ENCODE results near the gene MOXD1.

Gene MOXD1

DNA sequence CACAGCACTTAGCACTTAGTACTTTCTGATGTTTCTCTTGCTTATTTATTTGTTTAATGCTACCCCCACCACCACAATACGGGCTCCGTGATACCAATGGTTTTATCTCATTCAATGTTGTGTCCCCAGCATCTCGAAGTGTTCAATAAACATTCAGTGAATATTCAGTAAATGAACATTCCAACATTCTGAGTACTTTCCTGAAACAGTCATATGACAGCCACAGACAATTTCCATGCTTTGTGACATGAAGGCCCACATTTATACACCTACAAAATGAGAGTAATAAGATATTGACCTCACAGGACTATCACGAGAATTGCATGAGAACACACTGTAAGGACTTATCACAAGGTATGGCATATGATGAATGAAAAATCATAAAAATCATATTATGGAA lies 10.8 kb downstream of the MOXD1 start:
- Histone ChIP-seq H3K27ac (no peak overlapping the region), H3K9me3 (no peaks in the 10 kb centered on the region), H3K36me3 (no peaks in the 10 kb centered on the region), H3K27me3 (peaks cover 8% of the 10 kb centered on the region), H3K4me3 (ENCODE audit: low read depth in 1 of 2, low read length in 1 of 2) (no peak overlapping the region), H3K4me1 (ENCODE audit: control insufficient read depth in 1 of 2, insufficient read depth in 1 of 2, low read depth in 1 of 2, low read length in 1 of 2) (no peaks in the 10 kb centered on the region)
- TF ChIP-seq, protein P1, sequence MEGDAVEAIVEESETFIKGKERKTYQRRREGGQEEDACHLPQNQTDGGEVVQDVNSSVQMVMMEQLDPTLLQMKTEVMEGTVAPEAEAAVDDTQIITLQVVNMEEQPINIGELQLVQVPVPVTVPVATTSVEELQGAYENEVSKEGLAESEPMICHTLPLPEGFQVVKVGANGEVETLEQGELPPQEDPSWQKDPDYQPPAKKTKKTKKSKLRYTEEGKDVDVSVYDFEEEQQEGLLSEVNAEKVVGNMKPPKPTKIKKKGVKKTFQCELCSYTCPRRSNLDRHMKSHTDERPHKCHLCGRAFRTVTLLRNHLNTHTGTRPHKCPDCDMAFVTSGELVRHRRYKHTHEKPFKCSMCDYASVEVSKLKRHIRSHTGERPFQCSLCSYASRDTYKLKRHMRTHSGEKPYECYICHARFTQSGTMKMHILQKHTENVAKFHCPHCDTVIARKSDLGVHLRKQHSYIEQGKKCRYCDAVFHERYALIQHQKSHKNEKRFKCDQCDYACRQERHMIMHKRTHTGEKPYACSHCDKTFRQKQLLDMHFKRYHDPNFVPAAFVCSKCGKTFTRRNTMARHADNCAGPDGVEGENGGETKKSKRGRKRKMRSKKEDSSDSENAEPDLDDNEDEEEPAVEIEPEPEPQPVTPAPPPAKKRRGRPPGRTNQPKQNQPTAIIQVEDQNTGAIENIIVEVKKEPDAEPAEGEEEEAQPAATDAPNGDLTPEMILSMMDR (IDR thresholded peaks at IDR 0.05) = no peak

DNA sequence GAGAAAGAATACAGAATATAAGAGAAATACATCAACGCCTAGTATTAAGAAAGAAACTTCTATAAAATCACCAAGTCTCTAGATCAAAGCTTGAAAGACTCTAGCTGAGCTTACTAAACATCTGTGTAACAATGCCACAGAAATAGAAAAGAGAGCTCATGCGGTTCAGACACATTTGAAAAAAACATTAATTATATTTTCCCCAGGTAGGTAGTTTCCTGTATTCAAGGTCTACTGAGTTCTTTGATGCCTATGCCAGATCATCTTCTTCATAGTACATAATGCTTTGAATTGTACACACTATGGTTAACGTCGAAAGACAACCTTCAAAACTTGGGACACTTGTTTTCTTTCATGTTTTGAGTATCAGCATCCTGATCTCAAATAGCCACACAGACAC lies 11.3 kb downstream of the MOXD1 start:
- H3K4me3 ChIP-seq (ENCODE audit: low read depth in 1 of 2, low read length in 1 of 2) = no peak overlapping the region
- peaks cover 8% of the 10 kb centered on the region for H3K27me3 ChIP-seq
- TF ChIP-seq, protein P1 (IDR thresholded peaks at IDR 0.05) = no peak
- no peak overlapping the region for H3K27ac ChIP-seq
- no peaks in the 10 kb centered on the region for H3K4me1 ChIP-seq (ENCODE audit: control insufficient read depth in 1 of 2, insufficient read depth in 1 of 2, low read depth in 1 of 2, low read length in 1 of 2)
- H3K36me3 ChIP-seq = no peaks in the 10 kb centered on the region
- H3K9me3 ChIP-seq = no peaks in the 10 kb centered on the region

DNA sequence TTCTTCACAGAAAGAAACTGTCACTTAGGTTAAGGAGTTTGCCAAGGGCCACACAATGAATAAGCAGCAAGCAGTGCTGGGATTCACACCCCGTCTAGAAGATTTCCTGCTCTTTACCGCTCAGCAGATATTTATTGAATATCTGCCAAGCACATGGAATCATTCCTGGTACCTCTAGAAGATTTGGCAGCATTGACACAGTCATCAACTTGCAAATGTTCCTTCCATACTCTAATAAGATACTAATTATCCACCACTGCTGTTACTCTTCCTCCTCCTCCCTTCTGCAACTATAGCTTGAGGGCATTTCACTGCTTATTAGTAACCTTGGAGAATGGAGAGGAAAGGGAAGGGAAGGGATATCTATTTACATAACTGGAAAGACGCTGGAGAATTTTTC lies 13.0 kb downstream of the MOXD1 start:
- no peaks in the 10 kb centered on the region for H3K9me3 ChIP-seq
- H3K27ac ChIP-seq = no peak overlapping the region
- no peaks in the 10 kb centered on the region for H3K4me1 ChIP-seq (ENCODE audit: control insufficient read depth in 1 of 2, insufficient read depth in 1 of 2, low read depth in 1 of 2, low read length in 1 of 2)
- H3K4me3 ChIP-seq (ENCODE audit: low read depth in 1 of 2, low read length in 1 of 2) = no peak overlapping the region
- peaks cover 8% of the 10 kb centered on the region for H3K27me3 ChIP-seq
- TF ChIP-seq, protein P1 (IDR thresholded peaks at IDR 0.05) = no peak
- no peaks in the 10 kb centered on the region for H3K36me3 ChIP-seq

DNA sequence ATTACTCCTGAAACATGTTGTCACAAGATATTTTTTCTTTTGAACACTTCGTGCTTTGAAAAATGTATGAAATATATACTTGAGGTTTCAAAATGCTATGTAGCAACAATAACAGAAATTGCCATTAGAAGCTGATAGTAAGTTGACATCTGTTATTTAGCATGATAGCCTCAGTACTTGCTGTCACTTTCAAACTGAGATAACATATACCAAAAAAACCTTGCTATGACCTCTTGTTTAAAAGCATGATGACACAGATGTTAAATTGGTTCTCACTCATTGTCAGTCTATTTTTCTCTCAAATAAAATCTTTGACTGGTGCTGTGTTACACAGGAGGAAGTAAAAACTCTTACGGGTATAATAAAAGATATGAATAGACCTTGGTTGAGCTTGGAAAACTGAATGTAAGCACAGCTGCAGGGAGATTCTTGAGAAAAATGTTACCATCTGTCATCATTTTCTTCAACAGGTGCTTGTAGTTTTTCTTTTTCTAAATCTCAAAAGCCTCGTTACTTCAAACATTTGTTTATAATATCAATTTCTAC lies 18.6 kb downstream of the MOXD1 start:
- Histone ChIP-seq H3K27me3 (no peaks in the 10 kb centered on the region), H3K9me3 (no peaks in the 10 kb centered on the region), H3K4me1 (ENCODE audit: control insufficient read depth in 1 of 2, insufficient read depth in 1 of 2, low read depth in 1 of 2, low read length in 1 of 2) (no peaks in the 10 kb centered on the region), H3K36me3 (no peaks in the 10 kb centered on the region), H3K4me3 (ENCODE audit: low read depth in 1 of 2, low read length in 1 of 2) (no peak overlapping the region), H3K27ac (no peak overlapping the region)
- TF ChIP-seq, protein P1 (IDR thresholded peaks at IDR 0.05) = no peak

DNA sequence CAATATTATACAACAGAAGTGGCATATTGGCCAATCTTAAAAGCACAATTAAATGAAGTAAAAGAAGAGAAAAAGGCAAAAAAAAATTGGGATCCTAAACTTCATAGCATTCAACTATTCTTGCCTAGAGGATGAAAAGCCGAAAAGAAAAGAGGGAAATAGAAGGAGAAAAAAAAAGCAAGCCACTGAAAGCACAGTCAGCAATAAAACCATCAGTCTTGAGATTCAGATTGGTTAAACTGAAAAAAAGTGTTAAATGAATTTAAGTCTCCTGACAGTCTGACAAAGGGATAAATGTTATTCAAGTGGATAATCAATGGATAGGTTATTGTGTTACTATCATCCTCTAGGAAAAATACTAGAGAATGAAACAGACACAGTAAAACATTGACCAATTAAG lies 19.9 kb downstream of the MOXD1 start:
- Histone ChIP-seq H3K4me3 (ENCODE audit: low read depth in 1 of 2, low read length in 1 of 2) (no peak overlapping the region), H3K9me3 (no peaks in the 10 kb centered on the region), H3K27me3 (no peaks in the 10 kb centered on the region), H3K27ac (no peak overlapping the region), H3K4me1 (ENCODE audit: control insufficient read depth in 1 of 2, insufficient read depth in 1 of 2, low read depth in 1 of 2, low read length in 1 of 2) (no peaks in the 10 kb centered on the region), H3K36me3 (no peaks in the 10 kb centered on the region)
- TF ChIP-seq, protein P1 (IDR thresholded peaks at IDR 0.05) = no peak

All from neutrophil (primary cell).